Endothelial cell of umbilical vein (primary cell): ENCODE measurements around the gene SUCLG2. TPM values are rescaled to one million over a fixed set of nuclear protein-coding genes. Genes with fewer than 3 reads are reported as not detected.

Experiments
- BruUV-seq: library from RNA; stranded (reverse); fragments of 400-500 nt; replicated peaks from 2 replicates; lab custom pipeline; 2021; lab: Mats Ljungman, UMichigan
- CTCF ChIA-PET: fragments of 300-600, 350-600 bp; sonication (Branson Sonifier 250); formaldehyde crosslinking; loops from one replicate; lab custom pipeline; 2021; ENCODE audit warnings: antibody characterized with exemption, inconsistent platforms; lab: Charles Lee
- POLR2A ChIA-PET: fragments of 300-600, 350-600 bp; sonication (Branson Sonifier 250); formaldehyde crosslinking; loops from one replicate; lab custom pipeline; 2021; ENCODE audit warnings: antibody characterized with exemption, inconsistent platforms; lab: Charles Lee
- DNase-seq: peaks from one replicate; pipeline ENCODE4 v3.0.0-alpha.2; 2011; ENCODE audit warnings: low read depth, low spot score
- FAIRE-seq: peaks from 2 replicates; lab custom pipeline; 2011; peaks lifted over from hg19 to GRCh38; lab: Jason Lieb, UNC
- H2AFZ ChIP-seq: 2 replicates; pipeline ENCODE4 v1.6.0; 2012; ENCODE audit warnings: low read depth, low read length, control low read depth, inconsistent platforms
- H3K27ac ChIP-seq: 2 replicates; pipeline ENCODE4 v1.5.1; 2011; ENCODE audit warnings: low read depth, mild to moderate bottlenecking, control low read depth, low read length, moderate library complexity; ENCODE audit not compliant: insufficient read depth
- H3K27me3 ChIP-seq, 2 experiments: 2 replicates each; pipeline versions ENCODE4 v1.6.0 to v1.6.1; 2011; ENCODE audit warnings: low read length in 2 of 2, mixed read lengths in 1 of 2; ENCODE audit not compliant: control insufficient read depth in 2 of 2, insufficient read depth in 2 of 2
- H3K36me3 ChIP-seq, 2 experiments: 2 replicates in 1 of 2; 3 replicates in 1 of 2; pipeline ENCODE4 v1.5.1; 2011; ENCODE audit warnings: low read length in 2 of 2, mild to moderate bottlenecking in 1 of 2, moderate library complexity in 1 of 2; ENCODE audit not compliant: control insufficient read depth in 2 of 2, insufficient read depth in 2 of 2; ENCODE audit errors: extremely low read depth in 1 of 2
- H3K4me1 ChIP-seq: 3 replicates; pipeline ENCODE4 v1.5.1; 2011; ENCODE audit warnings: mild to moderate bottlenecking, low read length; ENCODE audit not compliant: control insufficient read depth, insufficient read depth; ENCODE audit errors: extremely low read depth
- H3K4me2 ChIP-seq: 2 replicates; pipeline ENCODE4 v1.6.1; 2011; ENCODE audit warnings: low read length, control low read depth, mixed read lengths; ENCODE audit not compliant: insufficient read depth
- H3K4me3 ChIP-seq, 3 experiments: fragments of 200-600 bp in 1 of 3; sonication (generic), shearing (Covaris generic) in 1 of 3; replicated peaks in 1 of 3; 2 replicates each; pipeline ENCODE4 v1.5.1; 2011 to 2016; ENCODE audit warnings: control low read depth in 3 of 3, low read length in 3 of 3, mild to moderate bottlenecking in 2 of 3, inconsistent platforms in 1 of 3, low read depth in 1 of 3, moderate library complexity in 1 of 3; ENCODE audit not compliant: insufficient read depth in 1 of 3
- H3K79me2 ChIP-seq: 2 replicates; pipeline ENCODE4 v1.6.0; 2012; ENCODE audit warnings: low read length, inconsistent platforms; ENCODE audit not compliant: control insufficient read depth, insufficient read depth
- H3K9ac ChIP-seq: replicated peaks from 2 replicates; pipeline ENCODE3; 2011; ENCODE audit warnings: low read length, control low read depth; ENCODE audit not compliant: insufficient read depth; ENCODE audit errors: extremely low read depth
- H3K9me1 ChIP-seq: replicated peaks from 3 replicates; pipeline ENCODE4 v1.6.0; 2011; ENCODE audit warnings: mild to moderate bottlenecking, low read length; ENCODE audit not compliant: control insufficient read depth, insufficient read depth; ENCODE audit errors: extremely low read depth
- H3K9me3 ChIP-seq: replicated peaks from 2 replicates; pipeline ENCODE4 v1.5.1; 2012; ENCODE audit warnings: low read length, inconsistent platforms; ENCODE audit not compliant: control insufficient read depth, insufficient read depth
- H4K20me1 ChIP-seq: replicated peaks from 2 replicates; pipeline ENCODE3; 2011; ENCODE audit warnings: mild to moderate bottlenecking, low read length; ENCODE audit not compliant: control insufficient read depth, insufficient read depth; ENCODE audit errors: extremely low read depth
- CTCF ChIP-seq, 2 donors: IDR thresholded peaks; 1 replicate in 1 of 2; 2 replicates in 1 of 2; pipeline ENCODE4 v1.5.1; 2011; ENCODE audit warnings: low read length in 2 of 2, mild to moderate bottlenecking in 2 of 2, moderate library complexity in 2 of 2, control low read depth in 1 of 2, inconsistent platforms in 1 of 2, low read depth in 1 of 2; ENCODE audit not compliant: insufficient read depth in 1 of 2; ENCODE audit errors: extremely low read depth in 1 of 2
- FOS ChIP-seq: IDR thresholded peaks from 2 replicates; pipeline ENCODE4 v1.6.1; 2011; ENCODE audit warnings: mild to moderate bottlenecking, low read length, moderate library complexity, borderline replicate concordance; ENCODE audit not compliant: insufficient read depth
- GATA2 ChIP-seq: IDR thresholded peaks from 2 replicates; pipeline ENCODE4 v1.7.0; 2011; ENCODE audit warnings: low read depth, mild to moderate bottlenecking, moderate library complexity, mixed read lengths, low read length; ENCODE audit not compliant: insufficient read length, insufficient read depth
- JUN ChIP-seq: IDR thresholded peaks from 2 replicates; pipeline ENCODE4 v1.6.1; 2011; ENCODE audit warnings: borderline replicate concordance, low read depth; ENCODE audit not compliant: insufficient read length, insufficient read depth
- POLR2A ChIP-seq: IDR thresholded peaks from 2 replicates; pipeline ENCODE4 v1.6.1; 2012; ENCODE audit warnings: low read depth, mild to moderate bottlenecking, control low read depth, low read length
- POLR2AphosphoS5 ChIP-seq: IDR thresholded peaks from 2 replicates; pipeline ENCODE4 v1.6.1; 2012; ENCODE audit warnings: low read depth, mild to moderate bottlenecking, control low read depth, low read length, moderate library complexity; ENCODE audit not compliant: insufficient read depth
- dilution Hi-C: fragments of 300-500 bp; cut with MboI; formaldehyde crosslinking; loops from one replicate; pipeline ENCODE4 v1.15.0; 2019; ENCODE audit warnings: low sequenced_read_pairs; ENCODE audit not compliant: extremely low pct_ligation_motif_present
- intact Hi-C: fragments of 100-400 bp; cut with micrococcal nuclease; formaldehyde crosslinking; loops from one replicate; pipeline ENCODE4 v1.10.0; 2022
- polyA plus RNA-seq, 4 experiments: library from polyadenylated mRNA; depleted of rRNA in 3 of 4; stranded (reverse) in 3 of 4; unstranded in 1 of 4; fragments of >200 nt; gene quantifications; 2 replicates each; pipeline versions ENCODE4 v1.2.1 to v1.2.3, GENCODE V29; 2011 to 2012; ENCODE audit warnings: missing spikeins in 1 of 4
- total RNA-seq: library from RNA; stranded (reverse); gene quantifications from 2 replicates; pipeline ENCODE4 v1.2.3, GENCODE V29; 2021

SUCLG2 gene
- total and polyA plus RNA-seq, 2 donors (not counting 3 experiments of a cell fraction or from before 2014, with no cell fraction given), result 8.1 to 38.3 TPM

DNA sequence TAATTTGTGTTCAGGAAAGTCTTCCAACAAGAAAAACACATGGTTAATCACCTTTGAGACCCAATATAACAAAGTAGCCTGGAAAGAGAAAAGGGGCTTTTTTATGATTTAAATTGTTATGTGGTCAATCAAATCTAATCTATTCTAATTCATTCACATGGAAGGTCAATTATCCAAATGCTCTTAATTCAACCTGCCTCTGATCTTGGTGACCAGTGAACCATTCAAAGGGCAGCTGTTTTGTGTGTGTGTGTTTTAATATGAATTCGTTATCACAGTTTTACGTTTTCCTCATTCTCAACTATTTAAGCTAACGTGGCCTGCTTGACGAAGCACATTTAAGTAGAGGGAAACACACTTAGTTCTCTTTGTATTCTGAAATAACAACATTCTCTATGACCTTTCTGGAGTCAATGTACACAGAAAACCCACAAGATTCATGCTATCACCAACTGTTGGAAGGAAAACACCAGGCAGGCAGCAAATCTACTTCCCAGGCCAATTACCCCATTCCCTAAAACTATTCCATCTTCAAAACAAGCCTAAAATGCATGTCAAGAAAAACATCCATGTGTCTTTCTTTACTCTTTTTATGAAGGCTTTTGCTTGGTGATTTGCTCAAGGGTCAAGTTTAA lies 195.4 kb downstream of the SUCLG2 start:
- TF ChIP-seq CTCF (IDR thresholded peaks at IDR 0.05; ENCODE audit: extremely low read depth in 1 of 2, insufficient read depth in 1 of 2, low read depth in 1 of 2, low read length in 2 of 2) (no peak), FOS (no peak), POLR2A (no peak), JUN (no peak), POLR2AphosphoS5 (no peak), GATA2 (no peak)
- peaks cover 29% of the 10 kb centered on the region for H3K4me1 ChIP-seq
- DNase-seq, result no peak
- H3K4me2 ChIP-seq, result no peak overlapping the region
- H3K27me3 ChIP-seq, result no peaks in the 10 kb centered on the region
- no TSS peak for BruUV-seq
- H2AFZ ChIP-seq, result no peak overlapping the region
- FAIRE-seq, result no peak
- no peaks in the 10 kb centered on the region for H4K20me1 ChIP-seq
- intact Hi-C loops, result no loop called here
- no peak overlapping the region for H3K4me3 ChIP-seq
- no peaks in the 10 kb centered on the region for H3K36me3 ChIP-seq
- ChIA-PET CTCF (interaction anchor here (1.1 kb wide), 1 partner anchor 9 kb away, joined by 3 read pairs; no protein-coding TSS in a partner anchor), POLR2A (no interaction called here)
- no peaks in the 10 kb centered on the region for H3K79me2 ChIP-seq
- dilution Hi-C loops, result no loop called here
- H3K9me3 ChIP-seq, result no peaks in the 10 kb centered on the region
- no peak overlapping the region for H3K27ac ChIP-seq
- no peak overlapping the region for H3K9ac ChIP-seq
- H3K9me1 ChIP-seq, result no peaks in the 10 kb centered on the region
